IMR-90 (cell line): ENCODE data around the gene TMEM50A.
"Not testable (repeated sequence)": the region's sequence is repeated elsewhere in the genome, so short reads cannot be mapped to it uniquely, and the experiment has no call there.

ENCODE experiments used
- CEBPB ChIP-seq: IDR thresholded peaks from 2 replicates; pipeline ENCODE4 v1.6.1; 2012; ENCODE audit warnings: low read depth, low read length, improper control_type of control experiment
- POLR2A ChIP-seq: IDR thresholded peaks from 2 replicates; pipeline ENCODE4 v1.6.1; 2012; ENCODE audit warnings: mild to moderate bottlenecking, low read depth, low read length
- RAD21 ChIP-seq: IDR thresholded peaks from 2 replicates; pipeline ENCODE4 v1.6.1; 2012; ENCODE audit warnings: low read length, improper control_type of control experiment
- RFX5 ChIP-seq: IDR thresholded peaks from 2 replicates; pipeline ENCODE4 v1.8.0; 2012; ENCODE audit warnings: low read depth, mild to moderate bottlenecking, low read length, moderate library complexity
- SMC3 ChIP-seq: fragments of 150-350 bp; IDR thresholded peaks from 2 replicates; pipeline ENCODE4 v1.6.1; 2016; ENCODE audit warnings: low read depth, mild to moderate bottlenecking, antibody characterized with exemption, low read length, moderate library complexity
- TF ChIP-seq, protein P1 (sequence below): conservative IDR thresholded peaks from 2 replicates; pipeline ENCODE4 v1.5.1; 2012; ENCODE audit warnings: mild to moderate bottlenecking, low read depth, low read length, improper control_type of control experiment

DNA sequence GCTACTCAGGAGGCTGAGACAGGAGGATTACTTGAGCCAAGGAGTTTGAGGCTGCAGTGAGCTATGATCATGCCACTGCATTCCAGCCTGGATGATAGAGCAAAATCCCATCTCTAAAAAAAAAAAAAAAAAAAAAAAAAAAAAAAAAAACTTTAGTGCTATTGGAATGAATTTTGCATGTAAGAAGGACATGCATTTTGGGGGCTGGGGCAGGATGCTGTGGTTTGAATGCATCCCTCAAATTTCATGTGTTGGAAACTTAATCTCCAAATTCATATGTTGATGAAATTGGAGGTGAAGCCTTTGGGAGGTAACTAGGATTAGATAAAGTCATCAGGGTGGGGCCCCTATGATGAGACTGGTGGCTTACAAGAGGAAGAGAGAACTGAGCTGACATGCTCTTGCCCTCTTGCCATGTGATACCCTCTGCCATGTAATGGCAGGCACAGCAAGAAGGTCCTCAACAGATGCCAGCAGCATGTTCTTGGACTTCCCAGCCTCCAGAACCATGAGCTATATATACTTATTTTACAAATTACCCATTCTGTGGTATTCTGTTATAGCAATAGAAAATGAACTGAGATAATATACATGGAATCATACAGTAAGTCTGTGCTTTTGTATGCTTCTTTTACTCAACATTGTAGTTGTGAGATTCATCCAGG lies 25.2 kb upstream of the TMEM50A start:
- not testable (repeated sequence) for TF ChIP-seq RAD21, CEBPB, RFX5, POLR2A, SMC3
- TF ChIP-seq, protein P1, sequence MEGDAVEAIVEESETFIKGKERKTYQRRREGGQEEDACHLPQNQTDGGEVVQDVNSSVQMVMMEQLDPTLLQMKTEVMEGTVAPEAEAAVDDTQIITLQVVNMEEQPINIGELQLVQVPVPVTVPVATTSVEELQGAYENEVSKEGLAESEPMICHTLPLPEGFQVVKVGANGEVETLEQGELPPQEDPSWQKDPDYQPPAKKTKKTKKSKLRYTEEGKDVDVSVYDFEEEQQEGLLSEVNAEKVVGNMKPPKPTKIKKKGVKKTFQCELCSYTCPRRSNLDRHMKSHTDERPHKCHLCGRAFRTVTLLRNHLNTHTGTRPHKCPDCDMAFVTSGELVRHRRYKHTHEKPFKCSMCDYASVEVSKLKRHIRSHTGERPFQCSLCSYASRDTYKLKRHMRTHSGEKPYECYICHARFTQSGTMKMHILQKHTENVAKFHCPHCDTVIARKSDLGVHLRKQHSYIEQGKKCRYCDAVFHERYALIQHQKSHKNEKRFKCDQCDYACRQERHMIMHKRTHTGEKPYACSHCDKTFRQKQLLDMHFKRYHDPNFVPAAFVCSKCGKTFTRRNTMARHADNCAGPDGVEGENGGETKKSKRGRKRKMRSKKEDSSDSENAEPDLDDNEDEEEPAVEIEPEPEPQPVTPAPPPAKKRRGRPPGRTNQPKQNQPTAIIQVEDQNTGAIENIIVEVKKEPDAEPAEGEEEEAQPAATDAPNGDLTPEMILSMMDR: not testable (repeated sequence)
